ENCODE results near the gene KLHL17. TPM values are rescaled to one million over a fixed set of nuclear protein-coding genes. Genes with fewer than 3 reads are reported as not detected.

Gene KLHL17
- total and polyA plus RNA-seq, 5 donors from 2014 or later: 1.5 to 28.4 (median 1.6) TPM

DNA sequence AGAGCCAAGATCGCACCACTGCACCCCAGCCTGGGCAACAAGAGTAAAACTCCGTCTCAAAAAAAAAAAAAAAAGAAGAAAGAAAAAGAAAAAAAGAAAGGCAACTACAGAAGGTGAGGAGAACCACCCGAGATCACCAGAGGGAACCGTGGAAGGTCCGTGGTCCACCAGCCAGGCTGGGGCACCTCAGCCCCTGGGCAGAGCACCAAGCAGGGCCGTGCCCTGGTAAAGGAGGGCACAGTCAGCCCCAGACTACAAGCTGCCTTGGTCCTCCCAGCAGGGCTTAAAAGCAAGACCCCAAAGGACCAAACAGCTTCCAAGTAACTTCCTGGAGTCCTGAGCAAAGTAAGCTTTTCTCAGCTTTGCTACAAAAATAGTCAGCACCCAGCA is 45.5 kb upstream of the KLHL17 start:
- Histone ChIP-seq H3K27ac (ENCODE audit: insufficient read depth, low read length, poor library complexity, severe bottlenecking) (no peak overlapping the region), H3K9me3 (ENCODE audit: control insufficient read depth in 2 of 2, low read length in 2 of 2) (no peaks in the 10 kb centered on the region), H3K4me3 (ENCODE audit: low read depth, low read length) (no peak overlapping the region), H3K36me3 (ENCODE audit: control insufficient read depth, insufficient read depth, low read length) (no peaks in the 10 kb centered on the region), H3K27me3 (ENCODE audit: control insufficient read depth, insufficient read depth, low read length) (no peaks in the 10 kb centered on the region), H3K4me1 (ENCODE audit: control insufficient read depth, insufficient read depth, low read length, poor library complexity, severe bottlenecking) (no peaks in the 10 kb centered on the region)
- no peak for ATAC-seq (ENCODE audit: low read depth in 2 of 2)
- Mint-ChIP-seq H3K36me3 (no peaks in the 10 kb centered on the region), H3K27ac (no peak overlapping the region), H3K4me3 (no peak overlapping the region), H3K4me1 (peaks cover 0 to 4% (median 0%) of the 10 kb centered on the region in 4 donors), H3K9me3 (no peaks in the 10 kb centered on the region), H3K27me3 (peaks cover 33% of the 10 kb centered on the region)
- DNase-seq: no peak

GRCh38 chr1:915295-916172 is 44.9 kb upstream of the KLHL17 start:
- H3K4me1 Mint-ChIP-seq: peaks cover 0 to 6% (median 1%) of the 10 kb centered on the region in 4 donors
- Histone ChIP-seq H3K36me3 (ENCODE audit: control insufficient read depth, insufficient read depth, low read length) (no peaks in the 10 kb centered on the region), H3K27ac (ENCODE audit: insufficient read depth, low read length, poor library complexity, severe bottlenecking) (no peak overlapping the region), H3K9me3 (ENCODE audit: control insufficient read depth in 2 of 2, low read length in 2 of 2) (no peaks in the 10 kb centered on the region), H3K4me3 (ENCODE audit: low read depth, low read length) (no peak overlapping the region), H3K27me3 (ENCODE audit: control insufficient read depth, insufficient read depth, low read length) (no peaks in the 10 kb centered on the region), H3K4me1 (ENCODE audit: control insufficient read depth, insufficient read depth, low read length, poor library complexity, severe bottlenecking) (peaks cover 3% of the 10 kb centered on the region)
- H3K36me3 Mint-ChIP-seq: no peaks in the 10 kb centered on the region
- ATAC-seq (ENCODE audit: low read depth in 2 of 2) (no peak), DNase-seq (no peak)
- H3K27me3 Mint-ChIP-seq: peaks cover 33% of the 10 kb centered on the region
- H3K27ac Mint-ChIP-seq: no peak overlapping the region
- H3K9me3 Mint-ChIP-seq: no peaks in the 10 kb centered on the region
- H3K4me3 Mint-ChIP-seq: no peak overlapping the region

DNA sequence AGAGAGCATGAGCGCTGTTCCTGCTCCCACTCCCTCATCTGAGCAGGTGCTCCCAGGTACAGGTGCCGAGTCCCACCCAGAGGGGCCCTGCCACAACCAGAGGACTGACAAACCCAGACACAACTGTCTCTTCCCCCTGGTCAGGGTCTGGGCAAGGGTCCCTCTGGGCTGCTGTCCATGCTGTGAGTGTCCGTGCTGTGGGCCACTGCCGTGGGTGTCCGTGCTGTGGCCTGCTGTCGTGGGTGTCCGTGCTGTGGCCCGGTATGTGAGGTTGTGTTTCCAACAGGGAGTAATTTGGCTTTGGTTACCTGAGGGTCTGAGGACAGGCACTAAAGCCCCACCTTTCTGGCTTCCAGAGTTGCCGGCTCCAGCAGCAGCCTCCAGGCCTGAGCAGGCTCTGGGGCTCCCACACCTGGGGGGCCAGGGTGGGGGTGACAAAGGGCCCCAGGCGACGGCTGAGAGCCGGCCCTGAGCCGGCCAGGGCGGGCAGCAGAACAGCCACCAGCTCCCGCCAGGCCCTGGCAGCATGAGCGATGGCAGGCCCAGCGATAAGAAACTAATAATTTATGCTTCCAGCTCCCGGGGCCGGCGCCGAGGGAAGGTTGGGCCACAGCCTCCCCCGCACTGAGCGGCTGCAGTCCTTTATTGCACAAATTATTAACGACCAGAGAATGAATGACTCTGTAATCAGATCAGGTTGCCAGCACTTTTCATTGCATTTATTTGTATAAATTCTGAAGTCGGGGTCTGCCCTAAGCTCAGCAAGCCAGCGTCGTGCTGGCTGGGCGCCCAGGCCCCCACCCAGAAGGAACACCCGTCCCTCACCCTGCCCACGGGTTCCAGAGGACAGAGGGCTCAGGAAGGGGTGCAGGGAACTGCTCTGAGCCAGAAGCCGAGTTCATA is 44.0 kb upstream of the KLHL17 start:
- ATAC-seq (ENCODE audit: low read depth in 2 of 2) (no peak), DNase-seq (no peak)
- peaks cover 0 to 9% (median 3%) of the 10 kb centered on the region in 4 donors for H3K4me1 Mint-ChIP-seq
- H3K9me3 ChIP-seq (ENCODE audit: control insufficient read depth in 2 of 2, low read length in 2 of 2): no peaks in the 10 kb centered on the region
- no peaks in the 10 kb centered on the region for H3K9me3 Mint-ChIP-seq
- no peak overlapping the region for H3K27ac ChIP-seq (ENCODE audit: insufficient read depth, low read length, poor library complexity, severe bottlenecking)
- H3K27me3 Mint-ChIP-seq: peaks cover 26% of the 10 kb centered on the region
- no peak overlapping the region for H3K4me3 Mint-ChIP-seq
- no peaks in the 10 kb centered on the region for H3K36me3 ChIP-seq (ENCODE audit: control insufficient read depth, insufficient read depth, low read length)
- peaks cover under 1% of the 10 kb centered on the region for H3K27me3 ChIP-seq (ENCODE audit: control insufficient read depth, insufficient read depth, low read length)
- peaks cover 12% of the 10 kb centered on the region for H3K4me1 ChIP-seq (ENCODE audit: control insufficient read depth, insufficient read depth, low read length, poor library complexity, severe bottlenecking)
- no peak overlapping the region for H3K27ac Mint-ChIP-seq
- H3K4me3 ChIP-seq (ENCODE audit: low read depth, low read length): no peak overlapping the region
- no peaks in the 10 kb centered on the region for H3K36me3 Mint-ChIP-seq

GRCh38 chr1:917076-917459 is 43.3 kb upstream of the KLHL17 start:
- H3K27ac Mint-ChIP-seq: no peak overlapping the region
- Histone ChIP-seq H3K27me3 (ENCODE audit: control insufficient read depth, insufficient read depth, low read length) (peaks cover 4% of the 10 kb centered on the region), H3K4me1 (ENCODE audit: control insufficient read depth, insufficient read depth, low read length, poor library complexity, severe bottlenecking) (peaks cover 12% of the 10 kb centered on the region), H3K36me3 (ENCODE audit: control insufficient read depth, insufficient read depth, low read length) (no peaks in the 10 kb centered on the region), H3K27ac (ENCODE audit: insufficient read depth, low read length, poor library complexity, severe bottlenecking) (no peak overlapping the region), H3K4me3 (ENCODE audit: low read depth, low read length) (no peak overlapping the region), H3K9me3 (ENCODE audit: control insufficient read depth in 2 of 2, low read length in 2 of 2) (no peaks in the 10 kb centered on the region)
- H3K27me3 Mint-ChIP-seq: peaks cover 27% of the 10 kb centered on the region
- no peaks in the 10 kb centered on the region for H3K9me3 Mint-ChIP-seq
- ATAC-seq (ENCODE audit: low read depth in 2 of 2): no peak
- H3K4me1 Mint-ChIP-seq: peaks cover 0 to 10% (median 4%) of the 10 kb centered on the region in 4 donors
- H3K4me3 Mint-ChIP-seq: no peak overlapping the region
- no peaks in the 10 kb centered on the region for H3K36me3 Mint-ChIP-seq
- DNase-seq: no peak

DNA sequence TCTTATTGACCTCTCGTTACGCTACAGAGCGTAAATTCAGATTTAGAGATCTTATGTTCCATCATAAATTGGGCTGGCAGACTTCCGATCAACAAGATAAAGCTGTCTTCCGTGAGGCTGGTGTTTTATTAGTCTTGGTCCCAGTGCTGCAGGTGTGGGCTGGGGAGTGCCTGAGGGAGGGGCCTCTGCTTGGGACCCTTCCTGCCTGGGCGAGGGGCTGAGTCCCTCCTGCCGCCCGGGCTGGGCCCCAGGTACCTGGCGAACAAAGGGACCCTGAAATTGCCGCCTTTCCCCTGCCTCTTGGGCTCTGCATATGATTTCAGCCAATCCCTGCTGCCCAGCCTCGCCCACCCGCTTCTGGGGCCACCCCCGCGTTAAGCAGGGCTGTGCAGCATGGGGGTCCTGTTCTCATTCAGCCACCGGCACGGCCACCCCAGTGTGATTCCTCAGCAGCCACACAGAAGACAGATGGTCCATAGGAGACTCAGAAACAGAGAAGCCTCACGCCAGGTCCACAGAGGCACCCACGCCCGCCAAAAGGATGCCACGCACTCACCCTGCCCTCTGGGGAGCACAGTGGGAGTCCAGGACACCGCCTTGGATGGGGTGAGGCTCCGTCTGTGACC is 42.8 kb upstream of the KLHL17 start:
- Mint-ChIP-seq H3K4me3 (no peak overlapping the region), H3K36me3 (no peaks in the 10 kb centered on the region), H3K27ac (no peak overlapping the region), H3K4me1 (peaks cover 0 to 10% (median 3%) of the 10 kb centered on the region in 4 donors), H3K9me3 (no peaks in the 10 kb centered on the region), H3K27me3 (peaks cover 29% of the 10 kb centered on the region)
- ATAC-seq (ENCODE audit: low read depth in 2 of 2) (no peak), DNase-seq (no peak)
- Histone ChIP-seq H3K36me3 (ENCODE audit: control insufficient read depth, insufficient read depth, low read length) (no peaks in the 10 kb centered on the region), H3K4me3 (ENCODE audit: low read depth, low read length) (no peak overlapping the region), H3K9me3 (ENCODE audit: control insufficient read depth in 2 of 2, low read length in 2 of 2) (no peaks in the 10 kb centered on the region), H3K27ac (ENCODE audit: insufficient read depth, low read length, poor library complexity, severe bottlenecking) (no peak overlapping the region), H3K27me3 (ENCODE audit: control insufficient read depth, insufficient read depth, low read length) (peaks cover 4% of the 10 kb centered on the region), H3K4me1 (ENCODE audit: control insufficient read depth, insufficient read depth, low read length, poor library complexity, severe bottlenecking) (peaks cover 12% of the 10 kb centered on the region)

- Mint-ChIP-seq H3K9me3 (peaks cover 0 to under 1% (median 0%) of the 10 kb centered on the region in 7 donors), H3K36me3 (no peaks in the 10 kb centered on the region), H3K4me3 (no peak overlapping the region), H3K27me3 (peaks cover 31% of the 10 kb centered on the region), H3K27ac (no peak overlapping the region), H3K4me1 (peaks cover 0 to 15% (median 6%) of the 10 kb centered on the region in 4 donors)
- Histone ChIP-seq H3K27me3 (ENCODE audit: control insufficient read depth, insufficient read depth, low read length) (peaks cover 4% of the 10 kb centered on the region), H3K27ac (ENCODE audit: insufficient read depth, low read length, poor library complexity, severe bottlenecking) (no peak overlapping the region), H3K36me3 (ENCODE audit: control insufficient read depth, insufficient read depth, low read length) (no peaks in the 10 kb centered on the region), H3K4me1 (ENCODE audit: control insufficient read depth, insufficient read depth, low read length, poor library complexity, severe bottlenecking) (peaks cover 18% of the 10 kb centered on the region), H3K9me3 (ENCODE audit: control insufficient read depth in 2 of 2, low read length in 2 of 2) (no peaks in the 10 kb centered on the region), H3K4me3 (ENCODE audit: low read depth, low read length) (no peak overlapping the region)
- no peak for ATAC-seq (ENCODE audit: low read depth in 2 of 2)
- no peak for DNase-seq
Measured at GRCh38 chr1:918353-918752, 42.0 kb upstream of the KLHL17 start.

DNA sequence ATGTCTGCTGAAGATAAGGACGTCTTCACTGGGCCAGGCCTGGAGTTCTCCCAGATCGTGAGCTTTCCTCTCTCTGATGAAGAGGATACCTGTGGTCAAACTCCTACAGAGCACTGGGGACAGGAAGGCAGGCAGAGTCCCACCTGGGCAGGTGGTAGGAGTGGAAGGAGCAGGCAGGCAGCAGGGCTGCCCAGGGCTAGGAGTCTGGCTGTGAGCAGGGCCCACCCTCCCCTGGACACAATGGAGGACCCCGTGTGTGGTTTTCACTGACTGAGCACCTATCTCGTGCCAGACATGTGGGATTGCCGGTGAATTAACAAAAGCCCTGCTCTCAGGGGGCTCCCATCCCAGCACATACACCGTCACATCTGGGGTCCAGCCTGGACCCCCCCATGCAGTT is 41.5 kb upstream of the KLHL17 start:
- H3K36me3 ChIP-seq (ENCODE audit: control insufficient read depth, insufficient read depth, low read length): no peaks in the 10 kb centered on the region
- no peak for ATAC-seq (ENCODE audit: low read depth in 2 of 2)
- no peak for DNase-seq
- no peak overlapping the region for H3K27ac ChIP-seq (ENCODE audit: insufficient read depth, low read length, poor library complexity, severe bottlenecking)
- Mint-ChIP-seq H3K36me3 (no peaks in the 10 kb centered on the region), H3K4me1 (peaks cover 0 to 17% (median 7%) of the 10 kb centered on the region in 4 donors), H3K27me3 (peaks cover 34% of the 10 kb centered on the region), H3K9me3 (peaks cover 0 to 1% (median 0%) of the 10 kb centered on the region in 7 donors), H3K4me3 (no peak overlapping the region), H3K27ac (no peak overlapping the region)
- peaks cover 20% of the 10 kb centered on the region for H3K4me1 ChIP-seq (ENCODE audit: control insufficient read depth, insufficient read depth, low read length, poor library complexity, severe bottlenecking)
- no peak overlapping the region for H3K4me3 ChIP-seq (ENCODE audit: low read depth, low read length)
- peaks cover 4% of the 10 kb centered on the region for H3K27me3 ChIP-seq (ENCODE audit: control insufficient read depth, insufficient read depth, low read length)
- H3K9me3 ChIP-seq (ENCODE audit: control insufficient read depth in 2 of 2, low read length in 2 of 2): no peaks in the 10 kb centered on the region

All from CD4-positive, CD25-positive, alpha-beta regulatory T cell (primary cell).